HFFc6 (cell line): ENCODE results near the gene CHAD. TPM values are rescaled to one million over a fixed set of nuclear protein-coding genes. Genes with fewer than 3 reads are reported as not detected.

Experiments used
- DNase-seq: peaks from one replicate; pipeline ENCODE4 v3.0.0-alpha.2; 2018
- H3K27ac Mint-ChIP-seq: 2 replicates; pipeline ENCODE4 v1.8.0; 2020; ENCODE audit warnings: mild to moderate bottlenecking, mixed read lengths
- H3K27me3 Mint-ChIP-seq: 2 replicates; pipeline ENCODE4 v1.8.0; 2021; ENCODE audit warnings: mild to moderate bottlenecking, moderate library complexity, mixed read lengths; ENCODE audit not compliant: insufficient read depth
- H3K36me3 Mint-ChIP-seq: 2 replicates; pipeline ENCODE4 v1.8.0; 2021; ENCODE audit warnings: low read depth, mixed read lengths
- H3K4me1 Mint-ChIP-seq: 2 replicates; pipeline ENCODE4 v1.8.0; 2020; ENCODE audit warnings: low read depth, mixed read lengths
- H3K4me3 Mint-ChIP-seq: 2 replicates; pipeline ENCODE4 v1.8.0; 2020; ENCODE audit warnings: mild to moderate bottlenecking, moderate library complexity, mixed read lengths
- H3K9me3 Mint-ChIP-seq: 2 replicates; pipeline ENCODE4 v1.8.0; 2020; ENCODE audit warnings: mild to moderate bottlenecking, mixed read lengths
- total RNA-seq, 6 experiments: library from RNA; stranded (reverse); fragmentation: NEBNext Ultra II Directional; extraction: Animal tissue kit (Norgen Biotek cat#: 25700); gene quantifications; 2 replicates in 1 of 6; 3 replicates in 5 of 6; pipeline ENCODE4 v1.2.3, GENCODE V29; 2021
- TF ChIP-seq, protein P1 (sequence below): fragments of 200-600 bp; sonication (generic); IDR thresholded peaks from 2 replicates; pipeline ENCODE4 v1.5.0; 2021; ENCODE audit warnings: antibody characterized with exemption, mild to moderate bottlenecking

Gene CHAD
- total RNA-seq, 6 experiments from 2014 or later = not detected

DNA sequence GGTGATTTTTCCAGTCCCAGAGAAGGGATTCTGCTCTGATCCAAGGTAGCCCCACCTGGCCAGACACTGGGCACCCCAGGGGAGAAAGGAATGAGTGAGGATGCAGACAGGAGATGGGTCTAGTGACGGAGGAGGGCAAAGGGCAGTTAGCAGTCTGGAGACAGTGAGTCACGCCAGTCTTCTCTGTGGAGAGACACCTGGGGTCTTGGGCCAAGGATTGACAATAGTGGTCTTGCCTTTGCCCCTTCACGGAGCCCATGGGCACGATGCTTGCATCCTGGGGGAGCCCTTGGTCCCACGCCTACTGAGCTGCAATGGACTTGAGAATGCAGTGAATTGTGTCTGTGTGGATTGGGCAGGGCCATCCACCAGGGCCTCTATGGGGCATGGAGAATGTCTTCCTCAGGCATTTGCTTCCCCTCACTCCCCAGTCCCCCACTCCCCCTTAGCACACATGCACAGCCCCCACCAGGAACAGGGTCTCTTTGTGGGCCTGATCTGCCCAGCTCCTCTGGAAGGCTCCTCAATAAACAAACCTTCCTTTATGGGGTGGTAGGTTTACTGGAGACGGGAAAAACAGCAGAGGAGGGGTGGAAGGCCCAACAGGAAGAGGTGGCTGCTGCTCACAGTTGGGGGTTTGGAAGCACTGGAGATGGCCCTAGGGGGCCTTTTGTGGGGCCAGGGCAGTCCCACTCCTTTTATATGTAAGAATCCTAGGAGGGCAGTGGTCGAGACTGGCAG is 1.4 kb downstream of the CHAD start:
- Mint-ChIP-seq H3K4me1 (no peaks in the 10 kb centered on the region), H3K27me3 (peaks cover 22% of the 10 kb centered on the region)
- DNase-seq = no peak

DNA sequence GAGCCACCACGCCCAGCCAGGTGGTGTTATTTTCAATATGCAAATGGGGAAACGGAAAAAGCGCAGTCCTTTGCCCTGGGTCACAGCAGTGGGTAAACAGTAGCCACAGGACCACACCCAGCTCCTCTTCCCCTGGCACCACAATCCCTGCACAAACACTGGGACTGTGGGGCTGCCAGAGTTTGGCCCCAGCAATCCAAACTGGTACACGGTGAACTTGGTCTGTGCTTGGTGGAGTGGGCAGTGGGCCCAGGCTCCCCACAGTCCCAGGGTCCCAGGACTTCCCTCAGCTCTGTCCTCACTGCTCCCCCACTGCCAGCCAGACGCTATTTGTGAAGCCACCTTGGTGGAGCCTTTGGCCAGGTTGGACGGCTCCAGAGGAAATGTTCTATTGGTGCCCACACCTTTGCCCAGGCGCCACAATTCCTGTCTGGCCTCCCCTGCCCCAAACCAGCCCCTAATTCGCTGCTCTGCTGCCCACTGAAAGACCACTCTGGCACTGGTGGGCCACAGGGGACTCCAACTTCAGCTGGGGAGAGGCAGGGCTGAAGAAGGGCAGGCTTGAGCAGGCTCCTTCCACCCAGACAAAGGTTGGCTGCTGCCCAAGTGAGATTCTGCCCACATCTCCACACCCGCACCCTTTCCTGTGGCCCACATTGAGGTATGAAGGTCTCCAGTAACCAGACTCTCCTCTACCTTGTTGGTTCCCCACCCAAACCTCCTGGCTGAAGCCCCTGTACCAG is 2.1 kb downstream of the CHAD start:
- H3K27me3 Mint-ChIP-seq = peaks cover 18% of the 10 kb centered on the region
- TF ChIP-seq, protein P1, sequence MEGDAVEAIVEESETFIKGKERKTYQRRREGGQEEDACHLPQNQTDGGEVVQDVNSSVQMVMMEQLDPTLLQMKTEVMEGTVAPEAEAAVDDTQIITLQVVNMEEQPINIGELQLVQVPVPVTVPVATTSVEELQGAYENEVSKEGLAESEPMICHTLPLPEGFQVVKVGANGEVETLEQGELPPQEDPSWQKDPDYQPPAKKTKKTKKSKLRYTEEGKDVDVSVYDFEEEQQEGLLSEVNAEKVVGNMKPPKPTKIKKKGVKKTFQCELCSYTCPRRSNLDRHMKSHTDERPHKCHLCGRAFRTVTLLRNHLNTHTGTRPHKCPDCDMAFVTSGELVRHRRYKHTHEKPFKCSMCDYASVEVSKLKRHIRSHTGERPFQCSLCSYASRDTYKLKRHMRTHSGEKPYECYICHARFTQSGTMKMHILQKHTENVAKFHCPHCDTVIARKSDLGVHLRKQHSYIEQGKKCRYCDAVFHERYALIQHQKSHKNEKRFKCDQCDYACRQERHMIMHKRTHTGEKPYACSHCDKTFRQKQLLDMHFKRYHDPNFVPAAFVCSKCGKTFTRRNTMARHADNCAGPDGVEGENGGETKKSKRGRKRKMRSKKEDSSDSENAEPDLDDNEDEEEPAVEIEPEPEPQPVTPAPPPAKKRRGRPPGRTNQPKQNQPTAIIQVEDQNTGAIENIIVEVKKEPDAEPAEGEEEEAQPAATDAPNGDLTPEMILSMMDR = no peak
- H3K9me3 Mint-ChIP-seq = no peaks in the 10 kb centered on the region
- no peak for DNase-seq
- H3K27ac Mint-ChIP-seq = no peak overlapping the region
- no peak overlapping the region for H3K4me3 Mint-ChIP-seq
- no peaks in the 10 kb centered on the region; the same call in 1 of the 2 replicates for H3K36me3 Mint-ChIP-seq
- no peaks in the 10 kb centered on the region for H3K4me1 Mint-ChIP-seq

More for the DNA sequence above, 1.4 kb downstream of the CHAD start:
- no peak overlapping the region for H3K4me3 Mint-ChIP-seq
- TF ChIP-seq, protein P1 = no peak
- no peak overlapping the region for H3K27ac Mint-ChIP-seq
- H3K36me3 Mint-ChIP-seq = no peaks in the 10 kb centered on the region; the same call in 1 of the 2 replicates
- H3K9me3 Mint-ChIP-seq = no peaks in the 10 kb centered on the region

DNA sequence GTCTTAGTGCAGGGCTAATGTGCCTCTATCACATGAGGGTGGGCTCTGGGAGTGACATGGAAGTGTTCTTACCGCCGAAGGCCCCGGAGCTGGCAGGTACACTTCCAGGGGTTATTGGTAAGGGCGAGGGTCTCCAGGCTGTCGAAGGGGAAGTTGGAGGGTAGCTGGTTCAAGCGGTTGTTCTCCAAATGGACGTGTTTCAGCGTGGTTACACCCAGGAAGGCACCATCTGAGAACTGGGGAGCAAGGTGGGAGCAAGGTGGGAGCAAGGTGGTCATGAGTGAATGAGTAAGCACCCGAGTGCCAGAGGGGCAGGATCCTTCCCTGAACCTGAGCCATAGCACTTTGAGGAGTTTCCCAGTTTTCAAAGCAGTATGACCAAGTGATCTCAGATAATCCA is 3.0 kb downstream of the CHAD start:
- no peaks in the 10 kb centered on the region for H3K9me3 Mint-ChIP-seq
- no peak for DNase-seq
- no peaks in the 10 kb centered on the region for H3K4me1 Mint-ChIP-seq
- no peak overlapping the region for H3K27ac Mint-ChIP-seq
- H3K36me3 Mint-ChIP-seq = no peaks in the 10 kb centered on the region; the same call in 1 of the 2 replicates
- H3K4me3 Mint-ChIP-seq = no peak overlapping the region
- H3K27me3 Mint-ChIP-seq = peaks cover 18% of the 10 kb centered on the region
- TF ChIP-seq, protein P1 = no peak

DNA sequence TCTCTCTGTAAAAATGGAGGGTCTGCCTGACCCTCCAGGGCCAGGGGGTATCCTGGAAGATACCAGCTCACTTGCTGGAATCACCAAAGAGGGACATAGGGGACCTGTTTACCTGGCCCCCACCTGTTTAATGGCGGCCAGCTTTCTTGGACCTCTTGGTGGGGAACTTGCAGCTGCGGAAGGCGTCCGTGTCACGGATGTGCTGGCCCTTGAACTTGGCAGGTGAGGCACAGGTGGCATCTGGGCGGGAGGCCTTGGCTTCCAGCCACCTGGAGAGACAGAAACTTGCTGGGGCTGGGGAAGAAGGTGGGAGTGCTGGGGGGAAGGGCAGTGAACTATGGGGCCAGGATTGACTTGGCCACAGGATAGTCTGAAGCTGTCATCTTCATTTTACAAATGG is 3.5 kb downstream of the CHAD start:
- TF ChIP-seq, protein P1 = no peak
- H3K27ac Mint-ChIP-seq = no peak overlapping the region
- no peaks in the 10 kb centered on the region for H3K4me1 Mint-ChIP-seq
- DNase-seq = no peak
- no peaks in the 10 kb centered on the region; the same call in 1 of the 2 replicates for H3K36me3 Mint-ChIP-seq
- peaks cover 18% of the 10 kb centered on the region for H3K27me3 Mint-ChIP-seq
- no peaks in the 10 kb centered on the region for H3K9me3 Mint-ChIP-seq
- no peak overlapping the region for H3K4me3 Mint-ChIP-seq

DNA sequence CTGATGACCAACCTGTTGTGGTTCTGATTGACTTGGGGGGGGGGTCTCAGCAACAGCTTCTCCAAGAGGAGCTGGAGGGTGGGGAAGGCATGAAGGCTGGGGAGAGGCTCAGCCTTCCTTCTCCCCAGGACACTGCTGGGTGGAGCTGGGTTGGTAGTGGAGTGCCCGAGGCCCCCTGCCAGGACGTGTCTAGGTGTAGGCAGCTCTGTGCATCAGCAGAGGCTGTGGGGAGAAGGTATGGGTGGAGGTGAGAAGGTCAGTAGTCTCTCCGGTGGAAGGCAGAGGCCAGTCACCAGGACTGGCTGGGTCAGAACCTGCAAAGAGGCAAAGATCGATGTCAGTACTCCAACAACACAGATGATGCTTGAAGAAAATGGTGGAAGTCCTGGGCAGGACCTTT is 3.9 kb downstream of the CHAD start:
- H3K27ac Mint-ChIP-seq = no peak overlapping the region
- H3K36me3 Mint-ChIP-seq = no peaks in the 10 kb centered on the region; the same call in 1 of the 2 replicates
- H3K9me3 Mint-ChIP-seq = no peaks in the 10 kb centered on the region
- H3K4me3 Mint-ChIP-seq = no peak overlapping the region
- TF ChIP-seq, protein P1 = no peak
- peaks cover 18% of the 10 kb centered on the region for H3K27me3 Mint-ChIP-seq
- DNase-seq = no peak
- no peaks in the 10 kb centered on the region for H3K4me1 Mint-ChIP-seq
